ENCODE measurements around the gene COX7A2. TPM values are rescaled to one million over a fixed set of nuclear protein-coding genes. Genes with fewer than 3 reads are reported as not detected.

The COX7A2 gene
- total RNA-seq, 2 donors from 2014 or later: 50.1 to 139 TPM

- no peak for TF ChIP-seq POLR2A (IDR thresholded peaks at IDR 0.05)
- TF ChIP-seq CTCF (IDR thresholded peaks at IDR 0.05): no peak
- H3K27me3 ChIP-seq: no peaks in the 10 kb centered on the region
- no peak overlapping the region for H3K27ac ChIP-seq
- no peak overlapping the region for H3K4me3 ChIP-seq
- 66 to 69% methylated on average over 3 of the region's 3 CpGs for WGBS, 2 donors
- DNase-seq (no peak), ATAC-seq (no peak)
- intact Hi-C loops (cut with DNase I): no loop called here
- H3K4me1 ChIP-seq: no peaks in the 10 kb centered on the region
- no peaks in the 10 kb centered on the region for H3K36me3 ChIP-seq (replicated peaks in 1 of 2; ENCODE audit: insufficient read depth in 1 of 2, low read depth in 2 of 2)
- no peaks in the 10 kb centered on the region for H3K9me3 ChIP-seq
Observed at GRCh38 chr6:75188221-75188925, 55.2 kb downstream of the COX7A2 start.

Other genes starting within 250 kb of the COX7A2 start
- gene COL12A1, start 37.7 kb downstream of the COX7A2 start, total RNA-seq: 10 to 100 TPM; 34.0 to 35.3 TPM
- gene TMEM30A, start 41.0 kb upstream of the COX7A2 start, total RNA-seq: 10 to 100 TPM; 20.8 to 60.7 TPM
- 1 to 10 TPM; 3.0 to 6.5 TPM for gene FILIP1, start 250.0 kb upstream of the COX7A2 start, total RNA-seq